Endothelial cell of umbilical vein (primary cell): ENCODE data around the gene LPP. TPM values are rescaled to one million over a fixed set of nuclear protein-coding genes. Genes with fewer than 3 reads are reported as not detected.

Source experiments
- BruUV-seq: library from RNA; stranded (reverse); fragments of 400-500 nt; replicated peaks from 2 replicates; lab custom pipeline; 2021; lab: Mats Ljungman, UMichigan
- CTCF ChIA-PET: fragments of 300-600, 350-600 bp; sonication (Branson Sonifier 250); formaldehyde crosslinking; loops from one replicate; lab custom pipeline; 2021; ENCODE audit warnings: antibody characterized with exemption, inconsistent platforms; lab: Charles Lee
- POLR2A ChIA-PET: fragments of 300-600, 350-600 bp; sonication (Branson Sonifier 250); formaldehyde crosslinking; loops from one replicate; lab custom pipeline; 2021; ENCODE audit warnings: antibody characterized with exemption, inconsistent platforms; lab: Charles Lee
- DNase-seq: peaks from one replicate; pipeline ENCODE4 v3.0.0-alpha.2; 2011; ENCODE audit warnings: low read depth, low spot score
- FAIRE-seq: peaks from 2 replicates; lab custom pipeline; 2011; peaks lifted over from hg19 to GRCh38; lab: Jason Lieb, UNC
- H2AFZ ChIP-seq: 2 replicates; pipeline ENCODE4 v1.6.0; 2012; ENCODE audit warnings: low read depth, low read length, control low read depth, inconsistent platforms
- H3K27ac ChIP-seq: 2 replicates; pipeline ENCODE4 v1.5.1; 2011; ENCODE audit warnings: low read depth, mild to moderate bottlenecking, control low read depth, low read length, moderate library complexity; ENCODE audit not compliant: insufficient read depth
- H3K27me3 ChIP-seq, 2 experiments: 2 replicates each; pipeline versions ENCODE4 v1.6.0 to v1.6.1; 2011; ENCODE audit warnings: low read length in 2 of 2, mixed read lengths in 1 of 2; ENCODE audit not compliant: control insufficient read depth in 2 of 2, insufficient read depth in 2 of 2
- H3K36me3 ChIP-seq, 2 experiments: 2 replicates in 1 of 2; 3 replicates in 1 of 2; pipeline ENCODE4 v1.5.1; 2011; ENCODE audit warnings: low read length in 2 of 2, mild to moderate bottlenecking in 1 of 2, moderate library complexity in 1 of 2; ENCODE audit not compliant: control insufficient read depth in 2 of 2, insufficient read depth in 2 of 2; ENCODE audit errors: extremely low read depth in 1 of 2
- H3K4me1 ChIP-seq: 3 replicates; pipeline ENCODE4 v1.5.1; 2011; ENCODE audit warnings: mild to moderate bottlenecking, low read length; ENCODE audit not compliant: control insufficient read depth, insufficient read depth; ENCODE audit errors: extremely low read depth
- H3K4me2 ChIP-seq: 2 replicates; pipeline ENCODE4 v1.6.1; 2011; ENCODE audit warnings: low read length, control low read depth, mixed read lengths; ENCODE audit not compliant: insufficient read depth
- H3K4me3 ChIP-seq, 3 experiments: fragments of 200-600 bp in 1 of 3; sonication (generic), shearing (Covaris generic) in 1 of 3; replicated peaks in 1 of 3; 2 replicates each; pipeline ENCODE4 v1.5.1; 2011 to 2016; ENCODE audit warnings: control low read depth in 3 of 3, low read length in 3 of 3, mild to moderate bottlenecking in 2 of 3, inconsistent platforms in 1 of 3, low read depth in 1 of 3, moderate library complexity in 1 of 3; ENCODE audit not compliant: insufficient read depth in 1 of 3
- H3K79me2 ChIP-seq: 2 replicates; pipeline ENCODE4 v1.6.0; 2012; ENCODE audit warnings: low read length, inconsistent platforms; ENCODE audit not compliant: control insufficient read depth, insufficient read depth
- H3K9ac ChIP-seq: replicated peaks from 2 replicates; pipeline ENCODE3; 2011; ENCODE audit warnings: low read length, control low read depth; ENCODE audit not compliant: insufficient read depth; ENCODE audit errors: extremely low read depth
- H3K9me1 ChIP-seq: replicated peaks from 3 replicates; pipeline ENCODE4 v1.6.0; 2011; ENCODE audit warnings: mild to moderate bottlenecking, low read length; ENCODE audit not compliant: control insufficient read depth, insufficient read depth; ENCODE audit errors: extremely low read depth
- H3K9me3 ChIP-seq: replicated peaks from 2 replicates; pipeline ENCODE4 v1.5.1; 2012; ENCODE audit warnings: low read length, inconsistent platforms; ENCODE audit not compliant: control insufficient read depth, insufficient read depth
- H4K20me1 ChIP-seq: replicated peaks from 2 replicates; pipeline ENCODE3; 2011; ENCODE audit warnings: mild to moderate bottlenecking, low read length; ENCODE audit not compliant: control insufficient read depth, insufficient read depth; ENCODE audit errors: extremely low read depth
- EZH2 ChIP-seq: IDR thresholded peaks from 2 replicates; pipeline ENCODE4 v1.6.1; 2012; ENCODE audit warnings: borderline replicate concordance, low read depth, mild to moderate bottlenecking, moderate library complexity, low read length, inconsistent platforms; ENCODE audit not compliant: severe bottlenecking
- FOS ChIP-seq: IDR thresholded peaks from 2 replicates; pipeline ENCODE4 v1.6.1; 2011; ENCODE audit warnings: mild to moderate bottlenecking, low read length, moderate library complexity, borderline replicate concordance; ENCODE audit not compliant: insufficient read depth
- GATA2 ChIP-seq: IDR thresholded peaks from 2 replicates; pipeline ENCODE4 v1.7.0; 2011; ENCODE audit warnings: low read depth, mild to moderate bottlenecking, moderate library complexity, mixed read lengths, low read length; ENCODE audit not compliant: insufficient read length, insufficient read depth
- JUN ChIP-seq: IDR thresholded peaks from 2 replicates; pipeline ENCODE4 v1.6.1; 2011; ENCODE audit warnings: borderline replicate concordance, low read depth; ENCODE audit not compliant: insufficient read length, insufficient read depth
- MYC ChIP-seq: IDR thresholded peaks from one replicate; pipeline ENCODE4 v1.6.1; 2011; ENCODE audit warnings: mild to moderate bottlenecking, low read depth, low read length
- POLR2A ChIP-seq: IDR thresholded peaks from 2 replicates; pipeline ENCODE4 v1.6.1; 2012; ENCODE audit warnings: low read depth, mild to moderate bottlenecking, control low read depth, low read length
- POLR2AphosphoS5 ChIP-seq: IDR thresholded peaks from 2 replicates; pipeline ENCODE4 v1.6.1; 2012; ENCODE audit warnings: low read depth, mild to moderate bottlenecking, control low read depth, low read length, moderate library complexity; ENCODE audit not compliant: insufficient read depth
- dilution Hi-C: fragments of 300-500 bp; cut with MboI; formaldehyde crosslinking; loops from one replicate; pipeline ENCODE4 v1.15.0; 2019; ENCODE audit warnings: low sequenced_read_pairs; ENCODE audit not compliant: extremely low pct_ligation_motif_present
- intact Hi-C: fragments of 100-400 bp; cut with micrococcal nuclease; formaldehyde crosslinking; loops from one replicate; pipeline ENCODE4 v1.10.0; 2022
- polyA plus RNA-seq, 4 experiments: library from polyadenylated mRNA; depleted of rRNA in 3 of 4; stranded (reverse) in 3 of 4; unstranded in 1 of 4; fragments of >200 nt; gene quantifications; 2 replicates each; pipeline versions ENCODE4 v1.2.1 to v1.2.3, GENCODE V29; 2011 to 2012; ENCODE audit warnings: missing spikeins in 1 of 4
- total RNA-seq: library from RNA; stranded (reverse); gene quantifications from 2 replicates; pipeline ENCODE4 v1.2.3, GENCODE V29; 2021
- TF ChIP-seq, protein P1 (sequence below): IDR thresholded peaks from 2 replicates; pipeline ENCODE4 v1.6.1; 2011; ENCODE audit not compliant: insufficient read depth, insufficient read length
- TF ChIP-seq, protein P2 (sequence below), 2 donors: IDR thresholded peaks; 1 replicate in 1 of 2; 2 replicates in 1 of 2; pipeline ENCODE4 v1.5.1; 2011; ENCODE audit warnings: low read length in 2 of 2, mild to moderate bottlenecking in 2 of 2, moderate library complexity in 2 of 2, control low read depth in 1 of 2, inconsistent platforms in 1 of 2, low read depth in 1 of 2; ENCODE audit not compliant: insufficient read depth in 1 of 2; ENCODE audit errors: extremely low read depth in 1 of 2

Gene LPP
- total and polyA plus RNA-seq, 2 donors (not counting 3 experiments of a cell fraction or from before 2014, with no cell fraction given) = 16.9 to 153 TPM

DNA sequence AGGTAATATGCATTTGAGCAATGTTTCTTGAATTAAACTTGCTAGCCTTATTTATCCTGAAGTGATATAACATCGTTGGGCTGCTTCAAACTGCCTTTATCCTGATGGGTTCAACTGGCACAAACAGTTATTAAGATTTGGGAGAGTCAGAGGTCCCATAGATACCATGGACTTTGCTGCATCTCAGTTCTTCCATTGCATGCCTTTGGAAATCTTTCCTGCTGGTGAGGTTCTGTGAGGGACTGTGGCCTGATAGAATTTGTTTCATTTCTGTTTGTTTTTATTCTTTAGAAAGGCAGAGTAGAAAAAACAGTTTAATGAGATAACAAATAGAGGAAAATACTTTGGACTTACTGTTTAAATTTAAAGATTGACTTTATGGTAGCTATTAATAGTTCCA is 508.3 kb downstream of the LPP start:
- POLR2A ChIA-PET = no interaction called here
- CTCF ChIA-PET = interaction anchor here (1.0 to 1.2 kb wide), 2 partner anchors 10 to 13 kb away, joined by 3 to 4 read pairs; no protein-coding TSS in a partner anchor
- dilution Hi-C loops = loop anchor here (25.0 kb wide), 1 partner anchor 925 kb away; the partner anchor contains the start of gene BCL6
- Histone ChIP-seq H3K9ac (no peak overlapping the region), H4K20me1 (no peaks in the 10 kb centered on the region), H3K9me1 (no peaks in the 10 kb centered on the region), H3K27me3 (no peaks in the 10 kb centered on the region), H3K27ac (no peak overlapping the region), H3K79me2 (no peaks in the 10 kb centered on the region), H3K4me1 (no peaks in the 10 kb centered on the region), H3K36me3 (no peaks in the 10 kb centered on the region), H2AFZ (no peak overlapping the region), H3K4me3 (no peak overlapping the region), H3K4me2 (no peak overlapping the region), H3K9me3 (no peaks in the 10 kb centered on the region)
- TF ChIP-seq, protein P1, sequence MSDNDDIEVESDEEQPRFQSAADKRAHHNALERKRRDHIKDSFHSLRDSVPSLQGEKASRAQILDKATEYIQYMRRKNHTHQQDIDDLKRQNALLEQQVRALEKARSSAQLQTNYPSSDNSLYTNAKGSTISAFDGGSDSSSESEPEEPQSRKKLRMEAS = no peak
- TF ChIP-seq MYC (no peak), JUN (no peak), POLR2AphosphoS5 (no peak), GATA2 (no peak), EZH2 (no peak), POLR2A (no peak), FOS (no peak)
- TF ChIP-seq, protein P2, sequence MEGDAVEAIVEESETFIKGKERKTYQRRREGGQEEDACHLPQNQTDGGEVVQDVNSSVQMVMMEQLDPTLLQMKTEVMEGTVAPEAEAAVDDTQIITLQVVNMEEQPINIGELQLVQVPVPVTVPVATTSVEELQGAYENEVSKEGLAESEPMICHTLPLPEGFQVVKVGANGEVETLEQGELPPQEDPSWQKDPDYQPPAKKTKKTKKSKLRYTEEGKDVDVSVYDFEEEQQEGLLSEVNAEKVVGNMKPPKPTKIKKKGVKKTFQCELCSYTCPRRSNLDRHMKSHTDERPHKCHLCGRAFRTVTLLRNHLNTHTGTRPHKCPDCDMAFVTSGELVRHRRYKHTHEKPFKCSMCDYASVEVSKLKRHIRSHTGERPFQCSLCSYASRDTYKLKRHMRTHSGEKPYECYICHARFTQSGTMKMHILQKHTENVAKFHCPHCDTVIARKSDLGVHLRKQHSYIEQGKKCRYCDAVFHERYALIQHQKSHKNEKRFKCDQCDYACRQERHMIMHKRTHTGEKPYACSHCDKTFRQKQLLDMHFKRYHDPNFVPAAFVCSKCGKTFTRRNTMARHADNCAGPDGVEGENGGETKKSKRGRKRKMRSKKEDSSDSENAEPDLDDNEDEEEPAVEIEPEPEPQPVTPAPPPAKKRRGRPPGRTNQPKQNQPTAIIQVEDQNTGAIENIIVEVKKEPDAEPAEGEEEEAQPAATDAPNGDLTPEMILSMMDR (IDR thresholded peaks at IDR 0.05; ENCODE audit: extremely low read depth in 1 of 2, insufficient read depth in 1 of 2, low read depth in 1 of 2, low read length in 2 of 2) = no peak
- FAIRE-seq = no peak
- intact Hi-C loops = no loop called here
- BruUV-seq = no TSS peak
- no peak for DNase-seq
